GM12878 (cell line): ENCODE measurements around the gene CARF. TPM values are rescaled to one million over a fixed set of nuclear protein-coding genes. Genes with fewer than 3 reads are reported as not detected.
"Not testable (repeated sequence)": the region's sequence is repeated elsewhere in the genome, so short reads cannot be mapped to it uniquely, and the experiment has no call there.

Source experiments
- ATAC-seq: fragments of 200-7000 bp; cut with Tn5 transposase; 3 replicates; pipeline ENCODE4 v1.9.1; 2020; ENCODE audit warnings: mild to moderate bottlenecking, moderate library complexity
- BruUV-seq: library from RNA; stranded (reverse); fragments of 400-500 nt; replicated peaks from 2 replicates; lab custom pipeline; 2021; lab: Mats Ljungman, UMichigan
- CTCF ChIA-PET: fragments of 300-600 bp; sonication (Branson Sonifier 250); formaldehyde crosslinking; extraction: SDS; loops from one replicate; lab custom pipeline; 2021; ENCODE audit warnings: inconsistent platforms; lab: Yijun Ruan, JAX
- POLR2A ChIA-PET: fragments of 350-600 bp; formaldehyde crosslinking; extraction: SDS; loops from one replicate; lab custom pipeline; 2021; ENCODE audit warnings: inconsistent platforms; lab: Charles Lee
- RAD21 ChIA-PET: fragments of 300-600 bp; sonication (Branson Sonifier 250); formaldehyde crosslinking; loops from one replicate; lab custom pipeline; 2023; ENCODE audit warnings: antibody characterized with exemption; ENCODE audit not compliant: unreplicated experiment; lab: Charles Lee
- SMC1A ChIA-PET: fragments of 300-600 bp; sonication (Branson Sonifier 250); formaldehyde crosslinking; loops from one replicate; lab custom pipeline; 2023; ENCODE audit not compliant: unreplicated experiment, uncharacterized antibody; lab: Charles Lee
- DNase-seq: peaks from one replicate; pipeline ENCODE4 v3.0.0-alpha.2; 2011; ENCODE audit warnings: low read depth, low spot score
- FAIRE-seq: peaks from 3 replicates; lab custom pipeline; 2011; peaks lifted over from hg19 to GRCh38; lab: Jason Lieb, UNC
- H2AFZ ChIP-seq: 2 replicates; pipeline ENCODE4 v1.6.0; 2011; ENCODE audit warnings: low read depth, low read length, control low read depth; ENCODE audit not compliant: control insufficient read depth
- H3K27ac ChIP-seq: 2 replicates; pipeline ENCODE4 v1.5.1; 2011; ENCODE audit warnings: control low read depth; ENCODE audit not compliant: control insufficient read depth, insufficient read depth
- H3K27me3 ChIP-seq, 2 experiments: replicated peaks in 1 of 2; 2 replicates each; pipeline versions ENCODE4 v1.6.0 to v1.6.1; 2011; ENCODE audit warnings: low read length in 1 of 2; ENCODE audit not compliant: control insufficient read depth in 2 of 2, insufficient read depth in 2 of 2
- H3K36me3 ChIP-seq, 2 experiments: 2 replicates each; pipeline ENCODE4 v1.5.1; 2011; ENCODE audit warnings: low read length in 1 of 2; ENCODE audit not compliant: control insufficient read depth in 2 of 2, insufficient read depth in 2 of 2
- H3K4me1 ChIP-seq: 2 replicates; pipeline ENCODE4 v1.6.1; 2011; ENCODE audit warnings: mild to moderate bottlenecking, low read length, moderate library complexity, mixed read lengths; ENCODE audit not compliant: control insufficient read depth, insufficient read depth
- H3K4me2 ChIP-seq: 2 replicates; pipeline ENCODE4 v1.6.0; 2011; ENCODE audit warnings: control low read depth; ENCODE audit not compliant: control insufficient read depth, insufficient read depth
- H3K4me3 ChIP-seq: fragments of 200-600 bp; sonication (generic); 2 replicates; pipeline ENCODE4 v1.5.1; 2016
- H3K79me2 ChIP-seq: 2 replicates; pipeline ENCODE4 v1.6.0; 2011; ENCODE audit warnings: low read length; ENCODE audit not compliant: control insufficient read depth, insufficient read depth
- H3K9ac ChIP-seq: 2 replicates; pipeline ENCODE4 v1.8.0; 2011; ENCODE audit warnings: low read length, control low read depth, mixed read lengths; ENCODE audit not compliant: control insufficient read depth, insufficient read depth
- H3K9me3 ChIP-seq: replicated peaks from 3 replicates; pipeline ENCODE4 v1.5.1; 2011; ENCODE audit warnings: mild to moderate bottlenecking, low read length; ENCODE audit not compliant: control insufficient read depth, insufficient read depth
- H4K20me1 ChIP-seq: 2 replicates; pipeline ENCODE4 v1.6.0; 2011; ENCODE audit not compliant: control insufficient read depth, insufficient read depth
- DPF2 ChIP-seq: fragments of 450-650 bp; IDR thresholded peaks from 2 replicates; pipeline ENCODE4 v1.6.1; 2017; ENCODE audit warnings: mild to moderate bottlenecking
- IRF3 ChIP-seq: fragments of 450-650 bp; IDR thresholded peaks from 2 replicates; pipeline ENCODE4 v1.6.1; 2014; ENCODE audit warnings: mild to moderate bottlenecking
- NR2F1 ChIP-seq: fragments of 450-650 bp; conservative IDR thresholded peaks from 2 replicates; pipeline ENCODE4 v1.6.1; 2017; ENCODE audit warnings: mild to moderate bottlenecking
- RELA ChIP-seq: fragments of 450-650 bp; IDR thresholded peaks from 2 replicates; pipeline ENCODE4 v1.8.0; 2014; ENCODE audit warnings: borderline replicate concordance; ENCODE audit not compliant: partially characterized antibody
- SMAD5 ChIP-seq: IDR thresholded peaks from 2 replicates; pipeline ENCODE4 v1.6.1; 2016; ENCODE audit warnings: antibody characterized with exemption, low read depth
- WGBS: methylation state at CpG from one replicate; pipeline ENCODE4 v1.1.6; 2016; ENCODE audit warnings: low lambda C conversion rate; ENCODE audit not compliant: insufficient replicate concordance, insufficient coverage; ENCODE audit errors: missing lambda C conversion rate; 5-methylcytosine and 5-hydroxymethylcytosine counted together
- in situ Hi-C: fragments of 300-500 bp; cut with MboI; formaldehyde crosslinking; loops from 9 replicates; pipeline ENCODE4 v1.14.3; 2018; ENCODE audit warnings: mixed read lengths
- intact Hi-C: fragments of 100-400 bp; cut with micrococcal nuclease; formaldehyde crosslinking; loops from one replicate; pipeline ENCODE4 v1.14.2; 2022; ENCODE audit not compliant: unreplicated experiment
- polyA plus RNA-seq, 11 experiments: library from polyadenylated mRNA; depleted of rRNA in 4 of 11; unstranded in 6 of 11; stranded (reverse) in 5 of 11; fragments of >200 nt; fragmentation: Nextera tagmentation in 4 of 11; fragmentation: Illumina TruSeq in 1 of 11; extraction: Ambion mirVana in 4 of 11; extraction: Trizol in 1 of 11; gene quantifications; 1 replicate in 1 of 11; 2 replicates in 10 of 11; pipeline versions ENCODE4 v1.2.1 to v1.2.3, GENCODE V29; 2011 to 2016; ENCODE audit warnings: inconsistent platforms in 2 of 11, missing spikeins in 2 of 11, low read depth in 1 of 11
- total RNA-seq, 4 experiments: library from RNA; depleted of rRNA in 3 of 4; stranded (reverse); fragments of >200 nt in 3 of 4; fragmentation: Illumina TruSeq in 1 of 4; extraction: Trizol in 1 of 4; gene quantifications; 2 replicates each; pipeline versions ENCODE4 v1.2.1 to v1.2.3, GENCODE V29; 2013 to 2021

CARF gene
- total and polyA plus RNA-seq, 10 of the 15 experiments (the other 5 are each of a cell fraction or from before 2014, with no cell fraction given), result 1.8 to 11.5 (median 6.9) TPM

GRCh38 chr2:202911203-202911511, 918 bp upstream of the CARF start (continued):
- TF ChIP-seq IRF3, result no peak

- H3K36me3 ChIP-seq, H3K27me3 ChIP-seq, H3K4me1 ChIP-seq, H3K9me3 ChIP-seq, intact Hi-C loops, H4K20me1 ChIP-seq, BruUV-seq, SMC1A ChIA-PET, DNase-seq, in situ Hi-C loops: not testable (repeated sequence)
- RAD21 ChIA-PET, result interaction anchor here (1.0 to 2.2 kb wide), 5 partner anchors 54 to 326 kb away, joined by 3 to 12 read pairs (median 4); partner anchors contain the start of gene CYP20A1
- POLR2A ChIA-PET, result interaction anchor here (0.7 to 1.7 kb wide), 3 partner anchors 106 to 326 kb away, joined by 3 to 11 read pairs (median 3); partner anchors contain the start of gene CYP20A1
- H3K27ac ChIP-seq, result peak overlapping the region; percentile 93
- 3% methylated on average over 12 of the region's 49 CpGs for WGBS
- H2AFZ ChIP-seq, result peak overlapping the region; percentile 99; the same call in 1 of the 2 replicates
- ATAC-seq (peak; percentile 84), FAIRE-seq (peak; percentile 31)
- CTCF ChIA-PET, result interaction anchor here (1.3 kb wide), 1 partner anchor 105 kb away, joined by 5 read pairs; no protein-coding TSS in a partner anchor
- H3K4me2 ChIP-seq, result peak overlapping the region; percentile 63
- peaks cover 41% of the 10 kb centered on the region for H3K79me2 ChIP-seq
- peak overlapping the region; percentile 95 for H3K4me3 ChIP-seq
- peak overlapping the region; percentile 88 for H3K9ac ChIP-seq
- TF ChIP-seq SMAD5 (peak; percentile 1; the same call in 1 of the 2 replicates), RELA (peak; percentile 38), DPF2 (peak; percentile 43; the same call in 1 of the 2 replicates), NR2F1 (peak; percentile 99)
Observed at GRCh38 chr2:202912342-202913201, 497 bp downstream of the CARF start.
